HG02973 (cell line): ENCODE results near the gene PHF24.
"Not testable (repeated sequence)": the region's sequence is repeated elsewhere in the genome, so short reads cannot be mapped to it uniquely, and the experiment has no call there.

Source experiments
- ATAC-seq: cut with Tn5 transposase; IDR thresholded peaks from one replicate; pipeline ENCODE4 v1.9.1; 2021; ENCODE audit warnings: moderate library complexity; ENCODE audit not compliant: unreplicated experiment

The PHF24 gene

GRCh38 chr9:34996181-34996904, 38.3 kb downstream of the PHF24 start:
- no peak for ATAC-seq

GRCh38 chr9:34996905-34997279, 38.8 kb downstream of the PHF24 start:
- ATAC-seq, result no peak

GRCh38 chr9:34997379-34997781, 39.3 kb downstream of the PHF24 start:
- ATAC-seq, result no peak

DNA sequence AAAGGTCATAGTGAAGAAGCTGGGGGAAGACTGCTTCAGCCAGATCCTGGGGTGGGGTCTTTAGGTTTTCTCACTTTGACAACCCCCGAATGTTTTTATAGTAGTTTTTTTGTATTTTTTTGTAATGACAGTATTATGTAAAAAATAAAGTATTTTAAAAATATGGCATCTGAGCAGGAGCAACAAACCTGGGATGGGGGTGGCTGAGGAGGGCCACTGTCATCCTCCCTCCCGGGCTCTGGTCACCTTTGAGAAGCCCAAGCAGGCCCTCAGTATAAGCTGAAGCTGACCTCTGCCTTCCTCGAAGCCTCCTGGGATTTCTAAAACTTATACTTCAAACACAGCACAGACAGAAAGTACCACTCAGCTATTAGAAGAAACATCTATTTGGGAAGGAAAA, 40.2 kb downstream of the PHF24 start:
- ATAC-seq, result no peak

DNA sequence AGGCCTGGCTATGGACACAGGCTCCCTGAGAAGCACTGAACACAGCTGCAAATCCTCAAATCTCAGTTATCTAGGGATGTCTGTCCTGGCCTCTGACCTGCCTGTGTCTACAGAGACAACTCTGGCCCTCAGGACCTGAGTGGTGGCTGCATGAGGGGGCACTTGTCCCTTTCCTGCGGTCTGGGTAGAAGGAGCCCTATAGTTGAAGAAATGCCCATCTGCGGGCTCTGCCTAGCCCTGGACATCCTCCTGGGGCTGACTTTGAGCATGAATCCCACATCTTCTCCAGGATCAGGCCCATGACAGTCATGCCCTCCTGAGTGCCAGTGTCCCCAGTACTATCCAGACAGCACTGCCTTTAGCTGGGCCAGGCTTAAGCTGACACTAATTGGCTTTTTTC, 41.5 kb downstream of the PHF24 start:
- no peak for ATAC-seq

DNA sequence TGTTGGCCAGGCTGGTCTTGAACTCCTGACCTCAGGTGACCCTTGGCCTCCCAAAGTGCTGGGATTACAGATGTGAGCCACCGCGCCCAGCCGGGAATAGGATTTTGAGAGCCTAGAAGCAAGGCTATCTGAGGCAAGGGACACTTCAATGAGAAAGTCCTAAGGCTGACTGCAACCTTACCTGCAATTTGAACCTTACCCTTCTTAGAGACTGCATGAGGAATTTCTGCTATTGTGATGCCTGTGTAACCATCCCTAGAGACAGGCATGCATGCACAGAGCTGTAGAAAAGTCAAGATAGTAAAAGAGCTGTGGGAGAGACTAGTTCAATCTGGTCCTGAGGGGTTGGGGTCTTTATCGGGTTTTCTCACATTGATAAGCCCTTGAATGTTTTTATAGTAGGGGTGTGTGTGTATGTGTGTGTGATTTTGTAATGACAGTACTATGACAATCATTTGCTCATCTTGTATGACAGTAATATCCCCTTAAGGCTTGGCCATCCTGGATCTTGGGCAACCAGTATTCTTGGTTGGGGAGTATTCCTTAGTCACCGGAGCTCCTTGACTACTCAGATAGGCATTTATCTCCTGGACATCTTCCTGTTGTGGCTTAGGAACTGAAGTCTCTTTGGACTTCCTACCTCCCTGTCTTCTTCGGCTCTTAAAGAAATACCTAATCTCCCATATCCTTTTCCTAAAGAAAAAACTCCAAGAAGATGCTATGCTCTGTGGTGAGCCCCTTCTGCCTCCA, 42.6 kb downstream of the PHF24 start:
- no peak for ATAC-seq

DNA sequence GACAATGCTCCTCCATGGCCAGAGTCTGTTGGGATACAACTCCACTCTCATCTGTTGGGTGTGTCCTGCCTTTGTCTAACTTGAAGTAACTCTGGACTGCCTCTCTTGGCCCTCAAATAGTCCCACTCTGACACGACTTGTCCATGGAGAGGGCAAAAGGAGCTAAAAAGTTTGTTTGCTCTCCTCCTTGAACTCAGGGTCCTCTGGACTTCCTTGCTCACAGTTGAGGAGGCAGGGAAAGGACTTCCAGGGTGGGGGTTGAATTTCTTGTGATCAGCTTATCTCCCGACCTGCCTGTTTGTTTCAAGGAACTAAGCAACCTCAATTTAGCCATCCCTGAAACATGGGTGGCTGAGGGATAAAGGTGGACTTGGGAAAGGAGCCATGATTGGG, 43.2 kb downstream of the PHF24 start:
- ATAC-seq, result no peak

- peak; percentile 43 for ATAC-seq
Observed at GRCh38 chr9:35001803-35002502, 43.9 kb downstream of the PHF24 start.

- ATAC-seq, result no peak
Observed at GRCh38 chr9:35002623-35003022, 44.5 kb downstream of the PHF24 start.

- not testable (repeated sequence) for ATAC-seq
Observed at GRCh38 chr9:35004299-35004698, 46.2 kb downstream of the PHF24 start.

GRCh38 chr9:35010351-35010958, 52.4 kb downstream of the PHF24 start:
- no peak for ATAC-seq

DNA sequence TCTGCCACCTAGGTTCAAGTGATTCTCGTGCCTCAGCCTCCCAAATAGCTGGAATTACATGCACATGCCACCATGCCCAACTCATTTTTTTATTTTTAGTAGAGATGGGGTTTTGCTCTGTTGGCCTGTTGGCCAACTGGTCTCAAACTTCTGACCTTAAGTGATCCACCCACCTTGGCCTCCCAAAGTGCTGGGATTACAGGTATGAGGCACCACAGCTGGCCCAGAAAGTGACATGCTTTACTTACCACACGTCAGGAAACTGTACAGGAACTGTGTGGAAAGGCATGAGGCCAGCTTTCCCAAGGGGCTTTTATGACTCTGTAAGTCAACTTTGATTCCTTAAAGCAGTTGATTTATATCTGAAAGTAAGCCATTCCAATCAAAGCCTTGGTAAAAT, 56.4 kb downstream of the PHF24 start:
- no peak for ATAC-seq

- ATAC-seq, result not testable (repeated sequence)
Observed at GRCh38 chr9:35023443-35023842, 65.4 kb downstream of the PHF24 start.

DNA sequence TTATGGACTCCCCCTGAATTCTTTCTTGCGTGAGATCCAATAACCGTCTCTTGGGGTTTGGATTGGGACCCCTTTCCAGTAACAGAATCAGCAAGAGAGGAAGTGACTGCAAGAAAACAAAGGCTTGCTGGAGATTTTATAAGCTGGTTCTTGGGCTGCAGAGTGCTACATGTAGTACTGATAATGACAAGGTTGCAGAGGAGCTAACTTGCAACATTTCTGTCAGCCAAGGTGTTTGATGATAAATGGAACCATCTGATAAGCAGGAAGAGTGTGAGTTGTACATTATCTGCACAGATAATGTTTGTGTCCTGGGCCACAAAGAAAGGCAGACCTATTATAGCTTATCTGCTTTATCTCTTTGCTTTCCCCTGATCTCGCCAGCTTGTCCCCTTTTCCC, 68.6 kb downstream of the PHF24 start:
- ATAC-seq, result no peak

DNA sequence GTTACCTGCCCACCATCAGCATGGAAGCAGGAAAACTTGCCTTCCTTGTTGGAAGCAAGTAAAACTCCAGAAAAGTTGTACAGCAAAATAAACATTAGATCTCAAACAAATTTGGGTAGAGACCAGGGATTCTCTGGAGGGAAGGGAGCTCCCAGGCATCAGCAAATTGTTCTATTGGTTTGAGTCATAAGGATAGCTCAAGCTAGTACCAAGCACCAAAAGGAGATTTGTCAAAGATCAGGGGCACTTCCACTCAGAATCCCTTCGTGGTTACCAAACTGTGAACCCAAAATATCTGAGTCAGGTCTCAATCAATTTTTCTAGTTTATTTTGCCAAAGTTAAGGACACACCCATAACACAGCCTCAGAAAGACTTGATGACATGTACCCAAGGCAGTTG, 69.3 kb downstream of the PHF24 start:
- ATAC-seq, result no peak

DNA sequence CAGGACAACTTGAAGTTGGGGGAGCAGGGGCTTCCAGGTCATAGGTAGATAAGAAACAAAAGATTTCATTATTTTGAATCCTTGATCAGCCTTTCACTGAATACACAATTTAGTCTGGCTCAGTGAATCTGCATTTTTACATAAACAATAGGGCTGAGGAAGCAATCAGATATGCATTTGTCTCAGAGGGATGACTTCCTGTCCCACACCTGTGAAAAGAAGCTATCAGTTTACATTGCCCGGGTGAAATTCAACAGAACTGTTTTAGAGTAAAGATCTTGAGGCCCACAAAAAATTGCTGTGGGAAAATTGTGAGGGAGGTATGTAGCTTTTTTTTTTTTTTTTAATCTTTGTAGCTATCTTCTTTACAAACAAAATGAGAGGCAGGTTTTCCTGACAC, 69.8 kb downstream of the PHF24 start:
- no peak for ATAC-seq

DNA sequence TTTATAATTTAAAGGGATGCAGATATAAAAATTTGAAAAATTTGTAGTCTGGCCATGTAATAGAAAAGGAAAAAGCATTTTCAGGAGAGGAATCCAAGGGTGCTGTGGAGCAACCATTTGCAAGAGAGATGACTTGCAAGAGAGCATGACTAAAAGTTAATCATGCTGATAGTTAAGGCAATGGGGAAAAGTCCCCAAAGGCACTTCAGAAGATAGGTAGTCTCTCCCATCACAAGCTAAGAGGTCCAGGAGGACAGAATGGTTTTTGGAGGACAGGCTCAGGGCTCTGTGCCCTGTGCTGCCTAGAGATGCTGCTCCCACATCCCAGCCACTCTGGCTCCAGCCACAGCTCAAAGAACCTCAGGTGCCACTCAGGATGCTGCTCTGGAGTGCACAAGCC, 70.3 kb downstream of the PHF24 start:
- ATAC-seq, result no peak

GRCh38 chr9:35029241-35029640, 71.2 kb downstream of the PHF24 start:
- ATAC-seq, result no peak

GRCh38 chr9:35029852-35030251, 71.8 kb downstream of the PHF24 start:
- no peak for ATAC-seq
